Activated T-cell treated with anti-CD3 and anti-CD28 coated beads, Interleukin-2, amount 50 U/mL, for 48 hours (primary cell): ENCODE data around the gene LRRC74B.
A peak's percentile ranks its signal among the peaks of the same experiment; 100 is the strongest.
"Not testable (repeated sequence)": the region's sequence is repeated elsewhere in the genome, so short reads cannot be mapped to it uniquely, and the experiment has no call there.

Source experiments
- DNase-seq, 2 experiments: peaks; one replicate each; pipeline ENCODE4 v3.0.0-alpha.2; 2020

LRRC74B gene

DNA sequence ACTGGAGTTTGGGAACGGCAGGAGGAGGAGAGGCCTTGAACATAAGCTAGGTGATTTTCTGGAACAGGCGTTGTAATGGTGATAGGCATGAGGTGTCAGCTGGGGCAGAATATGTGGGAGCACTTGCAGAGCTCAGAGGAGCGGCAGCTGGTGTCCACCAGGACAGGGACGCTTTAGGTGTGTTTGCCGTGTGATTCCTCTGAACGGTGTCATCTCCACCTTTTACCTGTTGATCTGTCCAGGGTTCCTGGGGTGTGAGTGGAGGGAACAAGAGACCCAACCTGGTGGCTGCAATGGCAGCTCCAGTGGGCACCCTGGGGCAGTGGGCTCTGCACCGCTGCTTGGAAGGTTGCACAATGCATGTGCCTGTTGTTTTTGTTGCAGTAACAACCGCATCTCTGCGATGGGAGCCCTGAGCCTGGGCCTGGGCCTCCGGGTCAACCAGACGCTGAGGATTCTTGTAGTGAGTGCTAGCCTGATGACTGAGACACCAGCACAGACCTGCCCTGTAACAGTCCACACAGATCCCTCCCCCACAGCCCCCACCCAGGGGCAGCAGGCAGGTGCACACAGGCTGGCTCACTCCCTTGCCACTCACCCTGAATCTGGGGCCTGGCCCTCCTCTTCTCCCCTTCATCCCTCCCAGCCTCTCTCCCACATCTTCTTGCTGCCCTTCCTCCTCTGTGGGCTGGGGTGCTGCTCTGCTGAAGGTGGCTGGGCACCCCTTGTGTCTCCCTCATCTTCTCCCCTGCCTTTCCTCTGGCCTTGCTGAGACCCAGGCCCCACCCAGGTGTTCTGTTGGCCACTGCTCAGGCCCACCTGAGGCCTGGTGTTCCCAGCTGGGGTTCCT is 9.2 kb downstream of the LRRC74B start:
- no peak for DNase-seq

DNA sequence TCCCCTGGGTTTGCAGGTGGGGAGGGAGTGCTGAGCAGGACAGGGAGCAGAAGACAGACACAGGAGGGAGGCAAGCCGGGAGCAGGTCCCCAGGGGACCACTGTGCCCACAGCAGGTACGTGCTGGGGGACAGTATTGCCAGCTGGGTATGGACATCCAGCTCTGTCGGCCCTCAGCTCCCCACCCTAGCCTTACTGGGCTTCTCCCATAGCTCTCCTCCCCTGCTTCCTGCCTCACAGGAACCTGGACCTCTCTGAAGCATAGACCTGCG is 9.8 kb downstream of the LRRC74B start:
- no peak for DNase-seq

DNA sequence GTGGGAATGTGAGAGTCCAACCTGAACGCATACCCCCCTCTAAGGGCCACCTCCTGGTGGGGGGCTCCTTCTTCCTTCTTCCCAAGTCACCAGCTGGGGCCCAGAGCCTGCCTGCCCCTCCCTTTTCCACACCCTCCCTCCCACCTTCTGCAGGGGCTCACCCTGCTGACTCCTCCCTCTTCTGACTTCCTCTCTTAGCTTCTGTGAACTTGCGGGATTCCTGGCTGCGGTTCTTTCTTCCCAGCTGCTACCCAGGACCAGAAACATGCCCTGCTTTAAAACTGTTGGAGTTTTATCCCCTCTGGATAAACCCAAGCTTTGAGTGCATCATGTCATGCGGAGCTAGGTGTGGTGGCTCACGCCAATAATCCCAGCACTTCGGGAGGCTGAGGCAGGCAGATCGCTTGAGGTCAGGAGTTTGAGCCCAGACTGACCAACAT is 10.2 kb downstream of the LRRC74B start:
- peak in 1 of 2 experiments; percentile 20 for DNase-seq

DNA sequence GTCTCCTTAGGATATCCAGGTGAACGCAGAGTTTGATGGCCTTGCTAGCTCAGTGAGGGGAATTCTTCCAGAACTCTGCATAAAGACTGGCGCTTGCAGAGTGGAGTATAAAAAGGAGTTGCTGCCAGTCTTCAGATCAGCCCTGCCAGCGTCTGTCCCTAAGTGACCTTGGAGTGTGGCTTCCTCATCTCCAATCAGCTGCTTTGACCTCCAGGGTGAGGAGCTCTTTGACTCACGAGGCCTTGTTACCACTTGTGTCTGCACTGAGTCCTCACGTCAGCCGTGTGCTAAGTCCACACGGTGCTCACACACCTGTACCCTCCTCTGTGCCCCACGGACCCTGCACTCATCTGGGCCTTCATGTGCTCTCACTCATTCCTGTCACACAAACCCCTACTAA is 14.6 kb downstream of the LRRC74B start:
- not testable (repeated sequence) for DNase-seq

DNA sequence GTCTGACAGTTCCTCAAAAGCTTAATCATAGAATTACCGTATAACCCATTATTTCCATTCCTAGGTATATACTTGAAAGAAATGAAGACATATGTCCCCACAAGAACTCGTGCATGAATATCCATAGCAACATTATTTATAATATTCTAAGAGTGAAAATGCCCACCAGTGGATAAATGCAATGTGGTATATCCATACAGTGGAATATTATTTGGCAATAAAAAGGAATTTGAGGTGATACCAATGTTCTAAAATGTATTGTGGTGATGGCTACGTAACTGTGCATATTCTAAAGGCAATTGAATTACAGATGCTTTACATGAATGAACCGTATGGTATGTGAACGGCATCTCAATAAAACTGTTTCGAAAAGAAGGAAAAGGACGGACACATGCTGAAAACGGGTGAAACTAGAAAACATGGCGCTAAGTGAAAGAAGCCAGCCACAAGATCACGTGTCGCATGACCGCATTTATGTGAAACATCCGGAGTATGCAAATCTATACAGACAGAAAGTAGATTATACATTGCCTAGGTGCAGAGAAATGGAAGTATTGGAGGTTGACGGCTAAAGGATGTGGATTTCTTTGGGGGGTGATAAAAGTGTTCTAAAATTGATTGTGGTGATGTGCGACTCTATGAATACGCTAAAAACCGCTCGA is 16.0 kb downstream of the LRRC74B start:
- not testable (repeated sequence) for DNase-seq

DNA sequence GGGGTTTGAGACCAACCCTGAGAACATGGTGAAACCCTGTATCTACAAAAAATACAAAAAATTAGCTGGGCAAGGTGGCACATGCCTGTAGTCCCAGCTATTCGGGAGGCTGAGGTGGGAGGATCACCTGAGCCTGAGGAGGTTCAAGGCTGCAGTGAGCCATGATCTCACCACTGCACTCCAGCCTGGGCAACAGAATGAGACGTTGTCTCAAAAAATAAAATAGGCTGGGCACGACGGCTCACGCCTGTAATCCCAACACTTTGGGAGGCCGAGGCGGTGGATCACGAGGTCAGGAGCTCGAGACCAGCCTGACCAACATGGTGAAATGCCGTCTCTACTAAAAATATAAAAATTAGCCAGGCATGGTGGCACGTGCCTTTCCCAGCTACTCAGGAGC is 18.7 kb downstream of the LRRC74B start:
- DNase-seq = not testable (repeated sequence)

DNA sequence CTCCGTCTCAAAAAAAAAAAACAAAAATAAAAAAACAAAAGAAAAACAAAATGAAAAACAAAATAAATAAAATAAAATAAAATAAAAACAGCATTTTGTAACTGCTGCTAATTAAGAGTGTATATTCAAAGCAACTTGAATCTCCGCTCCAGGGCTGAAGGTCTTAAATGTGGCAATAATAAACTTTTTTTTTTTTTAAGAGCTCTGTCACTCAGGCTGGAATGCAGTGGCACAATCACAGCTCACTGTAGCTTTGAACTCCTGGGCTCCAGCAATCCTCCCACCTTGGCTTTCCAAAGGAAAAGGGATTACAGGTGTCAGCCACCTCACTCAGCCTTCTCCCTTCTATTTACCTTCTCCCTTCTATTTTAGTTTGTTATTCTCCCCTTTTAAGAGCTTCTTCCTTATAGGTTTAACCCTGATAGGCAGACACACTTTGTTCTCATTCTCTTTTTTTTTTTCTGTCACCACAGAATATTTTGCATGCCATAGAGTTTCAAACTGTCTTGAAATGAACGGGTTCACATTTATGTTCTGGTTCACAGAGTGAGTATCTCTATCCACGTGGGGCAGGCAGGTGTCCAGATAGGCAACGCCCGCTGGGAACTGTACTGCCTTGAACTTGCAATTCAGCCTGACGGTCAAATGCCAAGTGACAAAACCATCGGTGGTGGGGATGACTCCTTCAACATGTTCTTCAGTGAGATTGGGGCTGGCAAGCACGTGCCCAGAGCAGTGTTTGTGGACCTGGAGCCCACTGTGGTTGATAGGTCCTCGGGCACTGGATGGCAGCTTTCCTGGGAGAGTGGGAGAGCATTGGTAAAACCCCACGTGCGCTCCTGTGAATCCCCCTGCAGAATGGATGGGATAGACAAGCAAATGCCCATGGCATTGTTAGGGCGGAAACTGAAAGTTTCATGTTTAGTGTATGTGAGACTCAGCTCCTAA is 19.4 kb downstream of the LRRC74B start:
- no peak for DNase-seq

DNA sequence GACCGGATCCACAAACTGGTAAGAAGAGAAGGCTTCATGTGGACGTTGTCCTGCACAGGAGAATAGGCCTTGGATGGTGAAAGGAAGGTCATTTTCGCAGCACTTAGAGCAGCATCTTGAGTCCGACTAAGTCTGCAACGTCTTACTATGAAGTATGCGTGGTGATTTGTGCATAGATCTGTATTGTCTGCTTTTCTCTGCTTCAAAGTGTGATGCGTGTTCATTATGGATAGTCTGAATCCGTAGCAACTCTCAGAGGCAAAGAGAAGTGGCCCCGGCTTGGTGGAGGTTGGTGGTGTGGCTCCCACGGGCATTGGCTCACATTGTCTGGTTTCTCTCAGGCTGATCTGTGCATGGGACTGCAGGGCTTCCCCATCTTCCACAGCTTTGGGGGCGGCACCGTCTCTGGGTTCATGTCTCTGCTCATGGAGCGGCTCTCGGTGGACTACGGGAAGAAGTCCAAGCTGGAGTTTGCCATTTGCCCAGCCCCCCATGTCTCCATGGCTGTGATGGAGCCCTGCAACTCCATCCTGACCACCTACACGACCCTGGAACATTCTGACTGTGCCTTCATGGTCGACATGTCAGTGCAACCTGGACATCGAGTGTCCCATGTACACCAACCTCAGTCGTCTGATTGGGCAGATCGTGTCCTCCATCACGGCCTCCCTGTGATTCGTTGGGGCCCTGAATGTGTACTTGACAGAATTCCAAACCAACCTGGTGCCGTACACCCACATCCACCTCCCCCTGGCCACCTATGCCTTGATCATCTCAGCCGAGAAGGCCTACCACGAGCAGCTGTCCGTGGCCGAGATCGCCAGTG is 21.5 kb downstream of the LRRC74B start:
- no peak for DNase-seq

DNA sequence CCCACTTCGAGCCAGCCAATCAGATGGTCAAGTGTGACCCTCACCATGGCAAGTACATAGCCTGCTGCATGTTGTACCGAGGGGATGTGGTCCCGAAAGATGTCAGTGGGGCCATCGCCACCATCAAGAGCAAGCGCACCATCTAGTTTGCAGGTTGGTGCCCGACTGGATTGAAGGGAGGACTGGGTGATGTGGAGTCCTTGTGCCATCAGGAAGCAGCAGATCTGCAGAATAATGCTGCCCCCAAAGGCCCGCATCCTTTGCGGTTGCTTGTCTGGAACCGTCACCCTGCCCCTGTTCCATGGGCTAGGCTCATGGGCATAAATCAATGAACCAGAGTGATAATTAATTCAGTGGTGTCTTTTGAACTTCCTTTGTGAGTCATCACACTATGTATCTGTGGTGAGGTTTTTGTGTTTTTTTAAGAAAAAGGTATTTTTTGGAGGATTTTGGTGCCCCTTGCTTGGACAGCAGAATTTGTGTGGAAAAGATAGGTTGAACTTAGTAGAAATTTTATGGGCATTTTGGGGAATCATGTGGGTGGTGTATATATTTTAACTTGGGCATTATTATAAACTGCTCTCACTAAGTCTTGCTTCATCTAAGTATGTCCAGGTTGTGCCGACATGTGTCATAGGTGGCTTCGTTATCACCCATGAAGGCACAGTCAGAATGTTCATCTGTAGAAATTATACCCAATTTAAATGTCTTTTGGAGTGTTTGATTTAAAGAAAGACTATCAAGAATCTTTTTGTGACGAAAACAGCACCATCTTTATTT is 22.3 kb downstream of the LRRC74B start:
- DNase-seq = no peak

DNA sequence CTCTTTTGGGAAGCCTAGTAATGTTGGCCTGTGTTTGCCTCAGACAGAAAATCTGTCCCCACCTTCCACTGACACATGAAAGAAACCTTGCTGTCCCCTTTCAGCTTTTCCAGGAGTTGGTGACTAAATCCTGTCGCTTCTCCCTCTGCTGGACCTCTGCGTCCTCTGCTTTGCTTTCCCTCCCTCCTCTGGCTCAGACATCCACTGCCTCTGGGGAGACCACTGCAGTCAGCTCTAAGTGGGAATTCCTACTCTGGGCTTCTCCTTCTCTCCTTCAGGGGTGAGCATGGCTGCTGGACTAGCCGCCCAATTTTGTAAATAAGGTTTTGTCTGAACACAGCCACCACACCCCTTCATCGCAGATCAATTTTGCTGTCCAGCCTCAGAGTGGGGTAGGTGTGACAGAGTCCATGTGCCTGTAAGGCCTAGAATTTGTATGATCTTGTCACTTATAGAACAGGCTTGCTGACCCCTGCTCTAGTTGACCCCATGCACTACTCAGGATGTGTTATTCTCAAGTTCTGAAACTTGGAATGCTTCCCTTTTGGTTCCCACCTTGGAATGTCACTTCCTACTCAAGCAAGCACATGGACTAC is 23.0 kb downstream of the LRRC74B start:
- DNase-seq = no peak

DNA sequence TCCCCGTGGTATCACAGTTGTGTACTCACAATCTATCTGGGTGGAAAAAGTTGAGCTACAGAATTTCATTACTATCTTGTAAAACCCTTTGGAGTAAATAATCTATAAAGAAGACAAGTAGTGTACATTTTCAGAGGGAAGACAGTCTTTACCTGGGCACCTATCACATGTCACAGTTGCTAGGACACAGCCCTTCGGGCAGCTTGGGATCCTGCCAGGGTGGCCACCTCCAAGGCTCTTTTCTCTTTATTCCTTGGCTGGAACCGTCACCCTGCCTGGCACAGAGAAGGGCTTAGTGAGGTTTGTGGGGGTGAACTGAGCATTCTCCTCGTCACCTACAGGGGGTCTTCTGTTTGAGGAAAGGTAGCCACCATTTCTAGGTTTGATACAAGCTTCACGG is 23.6 kb downstream of the LRRC74B start:
- DNase-seq = no peak

DNA sequence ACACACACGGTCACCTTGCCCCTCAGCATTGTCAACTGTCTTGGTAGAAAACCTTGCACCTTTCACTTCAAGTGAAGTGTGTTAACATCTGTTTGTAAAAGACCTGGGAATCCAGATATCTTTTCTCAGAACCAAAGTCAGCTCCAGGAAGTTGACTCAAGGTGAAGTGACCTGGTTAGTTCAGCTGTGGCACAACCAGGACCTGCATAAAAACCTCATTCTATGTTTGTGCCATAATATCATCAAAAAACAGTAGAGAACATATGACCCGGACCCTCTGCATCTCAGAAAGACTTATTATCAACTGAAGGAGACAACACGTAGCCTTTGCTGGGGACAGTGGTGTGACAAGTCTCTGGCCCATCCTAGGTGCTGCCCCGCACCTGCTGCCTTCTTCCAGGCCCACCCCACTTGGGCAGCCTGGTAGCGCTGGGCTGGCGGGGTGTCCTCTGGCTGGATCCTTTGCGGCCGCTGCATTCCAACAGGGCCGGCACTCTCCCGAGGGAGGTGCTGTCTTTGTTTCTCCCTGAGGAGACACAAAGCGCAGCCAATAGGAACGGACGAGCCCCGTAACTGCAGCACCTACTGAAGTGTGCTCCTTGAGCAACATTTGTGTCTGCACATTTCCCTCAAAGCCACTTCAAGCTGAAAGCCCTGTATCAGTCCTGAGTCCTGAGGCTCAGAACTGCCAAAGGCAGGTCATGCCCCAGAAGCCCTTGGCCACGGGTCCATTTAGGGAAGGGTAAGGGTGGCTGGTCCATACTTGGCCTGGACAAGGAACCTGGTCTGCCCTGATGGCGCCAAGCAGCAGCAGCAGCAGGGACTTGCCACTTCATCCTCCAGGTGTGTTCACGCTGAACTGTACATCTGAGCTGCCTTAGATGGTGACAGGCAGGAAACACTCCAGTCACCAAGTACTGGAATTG is 25.2 kb downstream of the LRRC74B start:
- no peak for DNase-seq

DNA sequence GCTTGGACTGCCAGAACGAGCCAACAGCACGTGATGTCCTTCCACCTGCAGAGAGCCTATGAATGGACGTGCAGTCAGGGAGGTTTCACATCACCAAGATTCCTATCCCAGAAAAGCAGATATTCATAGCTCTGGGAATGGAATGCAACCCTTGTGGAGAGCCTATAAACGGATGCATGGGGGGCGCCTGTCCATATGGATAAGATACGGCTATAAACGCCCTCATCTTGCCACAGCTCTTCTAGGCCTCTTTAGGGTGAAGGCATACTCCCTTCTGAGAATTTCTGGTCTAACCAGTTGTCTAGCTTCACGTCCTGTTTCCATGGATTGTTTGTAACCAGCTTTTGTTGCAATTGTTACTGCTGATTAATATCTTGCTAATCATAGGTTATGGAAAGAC is 26.1 kb downstream of the LRRC74B start:
- DNase-seq = not testable (repeated sequence)

DNA sequence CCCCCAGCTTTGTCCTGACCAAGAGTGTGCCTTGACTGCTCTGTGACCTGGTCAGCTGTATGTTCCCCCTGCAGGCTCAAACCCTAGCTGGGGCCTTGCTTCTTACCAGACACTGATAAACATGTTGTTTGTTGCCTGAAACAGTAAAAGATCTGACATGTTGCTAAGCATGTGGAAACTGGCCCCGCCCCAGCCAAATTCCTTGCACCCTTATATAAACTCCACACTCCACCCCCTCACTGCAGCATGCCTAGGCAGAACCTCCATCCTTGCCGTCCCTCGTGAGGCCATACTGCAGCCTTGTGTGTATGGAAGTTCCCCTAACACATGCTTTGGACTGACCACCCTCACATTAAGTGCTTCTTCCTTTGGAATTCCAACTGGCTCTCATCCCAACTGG is 27.3 kb downstream of the LRRC74B start:
- no peak for DNase-seq

DNA sequence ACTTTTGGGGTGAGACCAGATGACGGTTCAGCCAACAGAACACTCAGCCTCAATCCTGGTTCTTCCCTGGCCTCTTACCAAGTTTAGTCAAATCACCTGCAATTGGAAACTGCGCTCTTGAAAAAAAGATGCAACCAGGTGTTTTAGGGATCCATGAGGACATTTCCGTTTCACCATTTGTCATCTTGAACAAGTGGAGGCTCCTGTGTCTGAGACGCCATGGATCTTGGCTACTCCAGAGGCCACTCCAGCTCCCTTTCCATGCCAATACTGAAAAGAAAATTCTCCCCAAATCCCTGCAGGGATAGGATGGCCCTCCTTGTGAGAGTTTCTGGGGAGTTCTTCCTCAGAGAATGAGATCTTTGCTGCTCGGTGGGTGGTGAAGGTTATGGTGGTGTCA is 27.7 kb downstream of the LRRC74B start:
- no peak for DNase-seq

DNA sequence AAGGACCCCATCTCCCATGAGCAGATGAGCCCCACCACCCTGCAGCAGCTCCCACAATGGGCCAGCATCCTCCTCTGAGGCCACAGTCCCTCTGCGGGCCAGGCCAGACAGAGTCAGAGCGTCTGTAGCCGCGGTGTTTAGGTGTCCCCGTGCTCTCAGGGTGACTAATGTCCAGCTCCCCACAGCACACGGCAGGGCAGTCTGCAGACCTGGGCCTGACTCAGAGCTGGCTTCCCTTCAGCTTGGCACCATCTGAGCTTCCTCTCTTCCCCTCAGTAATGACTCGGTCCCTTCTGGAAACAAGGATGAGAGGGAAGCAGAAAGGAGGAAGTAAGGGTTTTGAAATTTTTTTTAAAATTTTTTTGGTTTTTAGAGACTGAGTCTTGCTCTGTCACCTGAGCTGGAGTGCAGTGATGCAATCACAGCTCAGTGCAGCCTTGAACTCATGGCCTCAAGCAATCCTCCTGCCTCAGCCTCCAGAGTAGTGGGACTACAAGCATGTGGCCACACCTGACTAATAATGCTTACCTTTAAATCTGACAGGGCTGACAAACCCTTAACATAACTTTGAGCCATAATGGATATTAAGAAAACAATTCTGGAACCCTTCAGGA is 28.5 kb downstream of the LRRC74B start:
- no peak for DNase-seq

DNA sequence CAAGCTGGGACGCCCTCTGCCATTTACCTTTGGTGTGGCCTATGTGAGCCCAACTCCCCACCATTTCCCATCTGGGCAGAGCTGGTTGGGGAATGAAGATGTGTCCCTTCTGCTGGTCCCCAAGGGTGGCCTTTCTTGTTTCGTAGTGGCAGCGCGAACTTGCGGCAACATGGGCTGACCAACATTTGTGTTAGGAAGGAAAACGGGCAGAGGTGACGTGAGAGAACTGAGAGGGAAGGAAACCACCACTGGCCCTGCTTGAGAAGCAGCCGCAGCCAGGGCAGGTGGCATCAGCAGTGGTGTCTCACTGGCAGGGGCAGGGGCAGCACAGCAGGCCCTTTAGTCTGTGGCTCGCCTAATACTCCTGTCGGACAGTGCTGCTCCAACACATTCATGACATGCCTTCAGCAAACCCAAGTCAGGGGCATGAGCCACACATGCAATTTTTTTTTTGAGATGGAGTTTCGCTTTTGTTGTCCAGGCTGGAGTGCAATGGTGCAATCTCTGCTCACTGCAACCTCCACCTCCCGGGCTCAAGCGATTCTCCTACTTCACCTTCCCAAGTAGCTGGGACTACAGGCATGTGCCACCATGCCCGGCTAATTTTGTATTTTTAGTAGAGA is 29.9 kb downstream of the LRRC74B start:
- DNase-seq = no peak

DNA sequence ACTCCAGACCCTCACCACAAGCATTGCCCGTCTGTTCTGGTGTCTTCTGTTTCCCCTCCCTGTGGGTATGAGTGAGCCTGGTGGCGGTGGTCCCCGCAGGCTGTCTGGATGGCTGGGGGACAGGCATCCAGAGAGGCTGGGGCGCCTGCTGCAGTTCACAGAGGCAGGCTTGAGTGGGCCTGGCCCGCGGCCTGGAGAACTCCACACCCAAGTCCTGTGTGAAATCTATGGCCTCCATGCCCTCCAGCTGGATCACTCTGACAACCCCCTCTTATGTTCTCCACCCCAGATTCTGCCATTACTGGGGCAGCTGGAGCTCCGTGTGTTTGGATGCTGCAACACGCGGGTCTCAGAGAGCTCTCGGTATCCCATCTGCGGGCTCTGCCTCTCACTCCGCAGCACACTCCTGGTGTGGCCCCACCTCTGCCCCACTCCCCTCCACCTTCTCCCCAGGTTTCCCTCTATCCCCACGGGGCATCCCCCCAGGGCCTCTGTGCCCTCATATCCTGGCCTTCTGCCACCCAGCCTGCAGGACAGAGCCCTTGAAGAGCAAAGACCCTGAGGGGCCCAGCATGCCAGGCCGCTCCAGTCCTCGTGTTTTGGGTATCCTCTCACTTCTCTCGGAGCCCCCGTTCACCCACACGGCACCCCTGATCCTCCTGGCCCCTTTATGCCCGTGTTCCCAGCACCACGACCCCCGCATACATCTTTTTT is 31.3 kb downstream of the LRRC74B start:
- DNase-seq = no peak
